H1 (cell line): ENCODE measurements around the gene DVL1. TPM values are rescaled to one million over a fixed set of nuclear protein-coding genes. Genes with fewer than 3 reads are reported as not detected.

ENCODE experiments used
- CTCF ChIA-PET: fragments of 300-600 bp; sonication (Branson Sonifier 250); formaldehyde crosslinking; loops from one replicate; lab custom pipeline; 2021; ENCODE audit not compliant: partially characterized antibody; lab: Charles Lee
- POLR2A ChIA-PET: fragments of 300-600 bp; sonication (Branson Sonifier 250); formaldehyde crosslinking; loops from one replicate; lab custom pipeline; 2021; ENCODE audit warnings: inconsistent platforms; ENCODE audit not compliant: partially characterized antibody; lab: Charles Lee
- DNase-seq, 2 experiments: peaks; one replicate each; pipeline versions ENCODE4 v3.0.0 to v3.0.0-alpha.2; 2010 to 2022; ENCODE audit warnings: low spot score in 2 of 2, low read depth in 1 of 2, mixed read lengths in 1 of 2
- FAIRE-seq: peaks from 2 replicates; lab custom pipeline; 2011; peaks lifted over from hg19 to GRCh38; lab: Jason Lieb, UNC
- H2AFZ ChIP-seq: 2 replicates; pipeline ENCODE4 v1.8.1; 2012; ENCODE audit warnings: low read length, inconsistent platforms
- H2AK5ac ChIP-seq: 2 replicates; pipeline ENCODE4 v1.6.1; 2013; ENCODE audit warnings: low read depth, low read length
- H2BK120ac ChIP-seq: replicated peaks from 2 replicates; pipeline ENCODE3; 2013; ENCODE audit warnings: low read depth, low read length, inconsistent platforms
- H2BK12ac ChIP-seq: 2 replicates; pipeline ENCODE4 v1.6.1; 2013; ENCODE audit warnings: low read depth, low read length
- H2BK15ac ChIP-seq: 2 replicates; pipeline ENCODE4 v1.6.1; 2013; ENCODE audit warnings: low read length
- H2BK20ac ChIP-seq: 2 replicates; pipeline ENCODE4 v1.6.1; 2013; ENCODE audit warnings: low read length
- H2BK5ac ChIP-seq: 2 replicates; pipeline ENCODE4 v1.6.1; 2013; ENCODE audit warnings: low read depth, low read length
- H3K14ac ChIP-seq: 2 replicates; pipeline ENCODE4 v1.6.1; 2013; ENCODE audit warnings: inconsistent platforms; ENCODE audit not compliant: insufficient read length
- H3K18ac ChIP-seq: 2 replicates; pipeline ENCODE4 v1.6.1; 2013; ENCODE audit warnings: low read length; ENCODE audit errors: extremely low read depth
- H3K23ac ChIP-seq: 2 replicates; pipeline ENCODE4 v1.6.1; 2013; ENCODE audit warnings: inconsistent platforms; ENCODE audit not compliant: insufficient read length
- H3K23me2 ChIP-seq: 2 replicates; pipeline ENCODE4 v1.6.1; 2013; ENCODE audit warnings: low read depth, low read length
- H3K27ac ChIP-seq: 2 replicates; pipeline ENCODE4 v1.6.1; 2011; ENCODE audit warnings: low read depth, low read length, inconsistent platforms
- H3K27me3 ChIP-seq, 4 experiments: replicated peaks in 1 of 4; 1 replicate in 1 of 4; 2 replicates in 3 of 4; pipeline versions ENCODE4 v1.6.1 to v1.8.1; 2011 to 2013; ENCODE audit warnings: low read length in 3 of 4, mild to moderate bottlenecking in 3 of 4, inconsistent platforms in 2 of 4, mixed read lengths in 2 of 4, moderate library complexity in 1 of 4; ENCODE audit not compliant: control insufficient read depth in 3 of 4, insufficient read depth in 3 of 4; ENCODE audit errors: extremely low read depth in 1 of 4
- H3K36me3 ChIP-seq, 4 experiments: 2 replicates each; pipeline versions ENCODE4 v1.6.1 to v1.8.1; 2011 to 2013; ENCODE audit warnings: mild to moderate bottlenecking in 4 of 4, low read length in 3 of 4, moderate library complexity in 2 of 4, control low read depth in 1 of 4, inconsistent platforms in 1 of 4; ENCODE audit not compliant: insufficient read depth in 4 of 4, control insufficient read depth in 2 of 4
- H3K4ac ChIP-seq: replicated peaks from 2 replicates; pipeline ENCODE3; 2013; ENCODE audit warnings: low read length, low read depth, mixed read lengths, inconsistent platforms; ENCODE audit not compliant: insufficient read length
- H3K4me1 ChIP-seq, 4 experiments: replicated peaks in 1 of 4; 1 replicate in 1 of 4; 2 replicates in 3 of 4; pipeline versions ENCODE4 v1.6.1 to v1.8.1; 2011 to 2013; ENCODE audit warnings: low read length in 3 of 4, inconsistent platforms in 2 of 4, mixed read lengths in 1 of 4; ENCODE audit not compliant: insufficient read depth in 4 of 4, control insufficient read depth in 3 of 4
- H3K4me2 ChIP-seq, 2 experiments: 2 replicates each; pipeline versions ENCODE4 v1.6.1 to v1.8.1; 2011 to 2013; ENCODE audit warnings: low read depth in 2 of 2, low read length in 2 of 2, control low read depth in 1 of 2, inconsistent platforms in 1 of 2, mild to moderate bottlenecking in 1 of 2; ENCODE audit not compliant: insufficient read depth in 1 of 2
- H3K4me3 ChIP-seq, 4 experiments: fragments of 200-600, 300-600 bp in 1 of 4; sonication (generic), shearing (Covaris generic), sonication (Bioruptor Twin) in 1 of 4; 2 replicates each; pipeline versions ENCODE4 v1.5.1 to v1.8.1; 2011 to 2016; ENCODE audit warnings: low read length in 4 of 4, low read depth in 3 of 4, control low read depth in 2 of 4, inconsistent platforms in 2 of 4, mild to moderate bottlenecking in 2 of 4, mixed read lengths in 1 of 4, moderate library complexity in 1 of 4; ENCODE audit not compliant: insufficient read depth in 2 of 4; ENCODE audit errors: extremely low read depth in 1 of 4
- H3K56ac ChIP-seq: replicated peaks from 2 replicates; pipeline ENCODE3; 2013; ENCODE audit warnings: low read depth, mild to moderate bottlenecking, mixed read lengths, low read length, inconsistent platforms; ENCODE audit not compliant: insufficient read length
- H3K79me1 ChIP-seq: 2 replicates; pipeline ENCODE4 v1.6.1; 2013; ENCODE audit warnings: low read depth, low read length, control low read depth
- H3K79me2 ChIP-seq, 2 experiments: 2 replicates each; pipeline versions ENCODE4 v1.6.1 to v1.8.1; 2012 to 2013; ENCODE audit warnings: low read length in 2 of 2, mild to moderate bottlenecking in 2 of 2, inconsistent platforms in 1 of 2; ENCODE audit not compliant: insufficient read depth in 2 of 2, control insufficient read depth in 1 of 2
- H3K9ac ChIP-seq, 4 experiments: replicated peaks in 1 of 4; 1 replicate in 1 of 4; 2 replicates in 3 of 4; pipeline versions ENCODE4 v1.6.1 to v1.8.1; 2011 to 2013; ENCODE audit warnings: low read depth in 3 of 4, low read length in 3 of 4, control low read depth in 2 of 4, mild to moderate bottlenecking in 2 of 4, moderate library complexity in 2 of 4, inconsistent platforms in 1 of 4; ENCODE audit errors: extremely low read depth in 1 of 4
- H3K9me3 ChIP-seq, 2 experiments: 2 replicates each; pipeline versions ENCODE4 v1.6.1 to v1.8.1; 2012 to 2013; ENCODE audit warnings: mild to moderate bottlenecking in 2 of 2, moderate library complexity in 2 of 2, control low read depth in 1 of 2, inconsistent platforms in 1 of 2, low read depth in 1 of 2, low read length in 1 of 2, mixed read lengths in 1 of 2; ENCODE audit not compliant: insufficient read depth in 2 of 2
- H4K20me1 ChIP-seq, 2 experiments: replicated peaks in 1 of 2; 2 replicates each; pipeline versions ENCODE3 to v1.8.1; 2011 to 2013; ENCODE audit warnings: inconsistent platforms in 2 of 2, low read length in 2 of 2, mild to moderate bottlenecking in 1 of 2; ENCODE audit not compliant: insufficient read depth in 2 of 2, control insufficient read depth in 1 of 2
- H4K5ac ChIP-seq: 2 replicates; pipeline ENCODE4 v1.6.1; 2013; ENCODE audit warnings: low read length, low read depth, mixed read lengths, inconsistent platforms; ENCODE audit not compliant: insufficient read length
- H4K8ac ChIP-seq: 2 replicates; pipeline ENCODE4 v1.8.0; 2013; ENCODE audit warnings: mild to moderate bottlenecking, moderate library complexity, low read length, inconsistent platforms; ENCODE audit not compliant: insufficient read depth; ENCODE audit errors: extremely low read depth
- H4K91ac ChIP-seq: replicated peaks from 2 replicates; pipeline ENCODE3; 2013; ENCODE audit warnings: low read length, mixed read lengths, inconsistent platforms; ENCODE audit not compliant: insufficient read length
- BRCA1 ChIP-seq: IDR thresholded peaks from 2 replicates; pipeline ENCODE4 v1.6.1; 2012; ENCODE audit warnings: low read depth, low read length, improper control_type of control experiment
- CEBPB ChIP-seq: IDR thresholded peaks from 2 replicates; pipeline ENCODE4 v1.6.1; 2012; ENCODE audit warnings: low read depth, low read length
- CHD1 ChIP-seq: IDR thresholded peaks from 2 replicates; pipeline ENCODE4 v1.6.1; 2012; ENCODE audit warnings: low read depth, low read length, improper control_type of control experiment
- CHD2 ChIP-seq: IDR thresholded peaks from 2 replicates; pipeline ENCODE4 v1.6.1; 2012; ENCODE audit warnings: low read length, improper control_type of control experiment
- E2F6 ChIP-seq: IDR thresholded peaks from 2 replicates; pipeline ENCODE4 v1.6.1; 2012; ENCODE audit warnings: inconsistent platforms
- KDM1A ChIP-seq: fragments of 200-600, 300-600 bp; sonication (generic); IDR thresholded peaks from 2 replicates; pipeline ENCODE4 v1.7.1; 2016; ENCODE audit warnings: mild to moderate bottlenecking, low read length, borderline replicate concordance
- SIX5 ChIP-seq: IDR thresholded peaks from 2 replicates; pipeline ENCODE4 v1.6.1; 2011; ENCODE audit warnings: mild to moderate bottlenecking, low read depth, low read length
- YY1 ChIP-seq: IDR thresholded peaks from 2 replicates; pipeline ENCODE4 v1.6.1; 2011; ENCODE audit warnings: low read depth, mild to moderate bottlenecking, low read length
- ZNF274 ChIP-seq: IDR thresholded peaks from 2 replicates; pipeline ENCODE4 v1.7.0; 2012; ENCODE audit warnings: low read length, borderline replicate concordance; ENCODE audit errors: extremely low read depth
- WGBS, 2 experiments: shearing (Covaris generic) in 1 of 2; methylation state at CpG; one replicate each; pipeline versions ENCODE4 v1.1.6 to v1.1.7; 2013 to 2015; ENCODE audit warnings: low lambda C conversion rate in 2 of 2, mixed read lengths in 2 of 2, inconsistent platforms in 1 of 2, low coverage in 1 of 2, missing lambda C conversion rate in 1 of 2; ENCODE audit not compliant: insufficient replicate concordance in 2 of 2, insufficient coverage in 1 of 2, insufficient read length in 1 of 2; ENCODE audit errors: extremely low coverage in 1 of 2, missing lambda C conversion rate in 1 of 2; 5-methylcytosine and 5-hydroxymethylcytosine counted together
- polyA plus RNA-seq, 7 experiments: library from polyadenylated mRNA; depleted of rRNA in 3 of 7; stranded (reverse) in 5 of 7; unstranded in 2 of 7; fragments of >200 nt in 5 of 7; fragments of 200-250 nt in 2 of 7; gene quantifications; 1 replicate in 5 of 7; 2 replicates in 1 of 7; 4 replicates in 1 of 7; pipeline versions ENCODE4 v1.2.1 to v1.2.3, GENCODE V29; 2011 to 2013; ENCODE audit warnings: missing spikeins in 2 of 7, mixed read lengths in 2 of 7
- total RNA-seq: library from RNA; stranded (reverse); fragmentation: NEBNext Ultra II Directional; extraction: Animal tissue kit (Norgen Biotek cat#: 25700); gene quantifications from 2 replicates; pipeline ENCODE4 v1.2.1, GENCODE V29; 2021

DVL1 gene
- total and polyA plus RNA-seq, 2 of the 8 experiments (the other 6 are each of a cell fraction or from before 2014, with no cell fraction given) = 39.4 to 58.9 TPM

- H3K4ac ChIP-seq = no peak overlapping the region
- H4K91ac ChIP-seq = no peak overlapping the region
- peaks cover 0 to 17% of the 10 kb centered on the region in 2 experiments for H4K20me1 ChIP-seq
- H4K5ac ChIP-seq = no peak overlapping the region
- no peak overlapping the region for H3K56ac ChIP-seq
- peaks cover 12 to 16% of the 10 kb centered on the region in 2 experiments; a peak in 3 of 4 replicates for H3K9me3 ChIP-seq
- H3K14ac ChIP-seq = no peak overlapping the region
- no peak overlapping the region for H3K23ac ChIP-seq
- H2AFZ ChIP-seq = no peak overlapping the region
- H3K79me1 ChIP-seq = peaks cover 3% of the 10 kb centered on the region; the same call in 1 of the 2 replicates
- H2BK5ac ChIP-seq = no peak overlapping the region
- 87% methylated on average over 3 of the region's 16 CpGs; no CpG with 5 or more reads in 1 of the 2 experiments for WGBS, 2 experiments
- no peak overlapping the region for H3K18ac ChIP-seq
- no peak overlapping the region for H2BK12ac ChIP-seq
- no peak overlapping the region for H2AK5ac ChIP-seq
- peaks cover 0 to 4% (median 0%) of the 10 kb centered on the region in 4 experiments; a peak in 2 of 8 replicates for H3K36me3 ChIP-seq
- CTCF ChIA-PET = interaction anchor here (0.6 to 4.5 kb wide), 21 partner anchors 8 to 295 kb away, joined by 3 to 40 read pairs (median 4); partner anchors contain the start of genes CCNL2 and DVL1
- DNase-seq = no peak
- peaks cover 5 to 17% of the 10 kb centered on the region in 2 experiments; a peak in 3 of 4 replicates for H3K79me2 ChIP-seq
- H2BK15ac ChIP-seq = no peak overlapping the region
- peaks cover 24% of the 10 kb centered on the region; the same call in 1 of the 2 replicates for H3K23me2 ChIP-seq
- no peak overlapping the region for H3K4me3 ChIP-seq
- FAIRE-seq = no peak
- H3K9ac ChIP-seq = no peak overlapping the region
- no peak overlapping the region for H3K27ac ChIP-seq
- H3K4me1 ChIP-seq = peaks cover 0 to 12% (median 9%) of the 10 kb centered on the region in 4 experiments; a peak in 5 of 7 replicates
- TF ChIP-seq BRCA1 (no peak), YY1 (no peak), CHD2 (no peak), CEBPB (no peak), KDM1A (no peak), SIX5 (no peak), CHD1 (no peak), E2F6 (no peak), ZNF274 (no peak)
- TF ChIP-seq, all 59 proteins: peak for 0
- H3K4me2 ChIP-seq = no peak overlapping the region
- H2BK20ac ChIP-seq = no peak overlapping the region
- H3K27me3 ChIP-seq = no peaks in the 10 kb centered on the region
- H2BK120ac ChIP-seq = no peak overlapping the region
- POLR2A ChIA-PET = interaction anchor here (0.7 to 33.4 kb wide), 8 partner anchors 8 to 135 kb away, joined by 3 to 719 read pairs (median 13); partner anchors contain the start of genes CCNL2, MRPL20 and MXRA8
- no peak overlapping the region for H4K8ac ChIP-seq
Measured at GRCh38 chr1:1370771-1371300, 21.6 kb upstream of the DVL1 start.
